HG03469 (cell line): ENCODE data around the gene DENND10.

ENCODE experiments used
- ATAC-seq: cut with Tn5 transposase; IDR thresholded peaks from one replicate; pipeline ENCODE4 v1.9.1; 2021; ENCODE audit warnings: mild to moderate bottlenecking, moderate library complexity, moderate number of reproducible peaks; ENCODE audit not compliant: unreplicated experiment

Gene DENND10, protein sequence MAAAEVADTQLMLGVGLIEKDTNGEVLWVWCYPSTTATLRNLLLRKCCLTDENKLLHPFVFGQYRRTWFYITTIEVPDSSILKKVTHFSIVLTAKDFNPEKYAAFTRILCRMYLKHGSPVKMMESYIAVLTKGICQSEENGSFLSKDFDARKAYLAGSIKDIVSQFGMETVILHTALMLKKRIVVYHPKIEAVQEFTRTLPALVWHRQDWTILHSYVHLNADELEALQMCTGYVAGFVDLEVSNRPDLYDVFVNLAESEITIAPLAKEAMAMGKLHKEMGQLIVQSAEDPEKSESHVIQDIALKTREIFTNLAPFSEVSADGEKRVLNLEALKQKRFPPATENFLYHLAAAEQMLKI

DNA sequence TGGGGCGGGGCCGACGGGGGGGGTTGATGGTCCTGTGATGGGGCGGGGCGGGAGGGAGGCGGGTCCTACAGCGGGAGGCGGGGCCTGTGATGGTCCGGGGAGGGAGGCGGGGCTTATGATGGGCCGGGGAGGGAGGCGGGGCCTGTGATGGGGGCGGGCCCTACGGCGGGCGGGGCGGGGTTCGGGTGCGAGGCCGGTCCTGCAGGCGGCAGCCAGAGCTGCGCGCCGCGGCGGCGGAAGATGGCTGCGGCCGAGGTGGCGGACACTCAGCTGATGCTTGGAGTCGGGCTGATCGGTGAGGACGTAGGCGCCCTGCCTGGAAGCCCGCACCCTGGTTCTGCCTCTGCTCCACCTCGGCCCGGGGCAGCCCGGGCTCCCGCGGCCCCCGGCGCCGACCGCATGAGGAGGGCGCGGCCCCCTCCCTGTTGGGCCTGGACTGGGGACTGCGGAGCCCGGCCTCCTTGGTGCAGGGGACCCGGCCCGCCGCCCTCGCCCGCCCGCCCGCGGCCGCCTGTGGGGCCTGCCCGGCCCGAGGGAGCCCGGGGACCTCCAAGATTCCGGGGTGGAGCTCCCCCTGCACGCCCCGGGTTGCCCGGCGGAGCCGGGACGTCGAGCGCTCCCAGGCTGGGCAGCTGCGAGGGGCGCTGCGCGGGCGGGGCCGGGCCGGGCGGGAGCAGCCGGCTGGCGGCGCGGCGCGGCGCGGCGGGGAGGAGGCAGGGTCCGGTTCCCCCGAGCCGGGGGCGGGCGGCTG, at the start of gene DENND10:
Gene DENND10, plus strand, starts transcription at position 211 of the 751 bp plus-strand sequence. Its CDS starts 30 bp downstream, at position 241.
- ATAC-seq = peak; percentile 60

GRCh38 chr10:119055472-119055871, 48.4 kb upstream of the DENND10 start:
- ATAC-seq = no peak

- ATAC-seq = no peak
Observed at GRCh38 chr10:119058010-119058409, 45.9 kb upstream of the DENND10 start.

GRCh38 chr10:119059557-119059956, 44.4 kb upstream of the DENND10 start:
- ATAC-seq = no peak

- no peak for ATAC-seq
Observed at GRCh38 chr10:119060107-119060506, 43.8 kb upstream of the DENND10 start.

GRCh38 chr10:119061352-119061751, 42.6 kb upstream of the DENND10 start:
- ATAC-seq = no peak

DNA sequence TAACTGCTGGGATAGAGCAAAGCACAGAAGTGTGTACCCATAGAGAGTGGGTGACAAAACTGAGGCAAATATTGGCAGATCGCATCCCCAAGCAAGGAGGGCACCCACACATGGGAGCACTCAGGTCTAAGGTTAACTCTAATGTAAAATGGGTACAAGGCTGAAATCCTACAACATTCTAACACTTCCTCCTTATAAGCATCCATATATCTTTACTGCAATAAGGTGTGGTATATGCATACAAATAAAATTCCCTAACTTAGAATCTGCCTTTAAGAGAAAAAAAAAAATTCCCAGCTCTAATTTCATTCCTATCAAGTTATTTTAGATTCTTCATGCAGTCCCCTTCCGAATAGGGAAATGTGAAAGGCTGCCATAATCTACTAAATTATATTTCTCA, 42.0 kb upstream of the DENND10 start:
- ATAC-seq = no peak

DNA sequence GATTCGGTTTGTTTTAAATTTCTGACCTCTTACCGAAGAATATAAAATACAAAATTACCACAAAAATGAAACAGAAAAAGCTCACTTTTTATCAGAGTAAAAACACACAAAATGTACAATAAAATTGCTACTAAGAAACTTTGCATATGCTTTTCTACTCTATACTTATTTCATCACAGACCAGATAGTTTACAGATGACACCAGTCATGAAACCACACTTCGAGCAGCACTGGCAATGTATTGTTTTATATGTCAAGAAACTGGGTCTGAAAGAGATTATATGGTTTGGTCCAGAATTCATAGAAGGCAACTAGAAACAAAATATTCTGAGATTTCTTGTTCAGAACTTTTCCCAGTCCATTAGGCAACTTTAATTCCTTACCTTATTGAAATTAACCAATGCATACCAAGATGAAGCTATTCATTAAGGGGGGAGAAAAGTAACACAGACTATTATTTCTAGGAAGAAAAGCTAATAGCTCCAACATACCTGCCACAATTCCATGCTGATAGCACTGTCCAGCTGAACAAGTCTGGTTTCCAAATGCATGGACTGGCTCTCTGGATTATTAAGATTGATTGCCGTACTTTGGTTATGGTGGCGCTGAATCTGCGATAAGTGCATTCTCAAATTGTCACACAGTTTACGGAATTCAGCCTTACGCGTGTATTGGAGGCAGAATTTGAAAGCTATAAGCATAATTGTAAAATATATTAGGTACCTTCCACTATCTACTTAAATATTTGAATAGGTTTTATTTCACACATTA, 33.3 kb upstream of the DENND10 start:
- ATAC-seq = no peak

DNA sequence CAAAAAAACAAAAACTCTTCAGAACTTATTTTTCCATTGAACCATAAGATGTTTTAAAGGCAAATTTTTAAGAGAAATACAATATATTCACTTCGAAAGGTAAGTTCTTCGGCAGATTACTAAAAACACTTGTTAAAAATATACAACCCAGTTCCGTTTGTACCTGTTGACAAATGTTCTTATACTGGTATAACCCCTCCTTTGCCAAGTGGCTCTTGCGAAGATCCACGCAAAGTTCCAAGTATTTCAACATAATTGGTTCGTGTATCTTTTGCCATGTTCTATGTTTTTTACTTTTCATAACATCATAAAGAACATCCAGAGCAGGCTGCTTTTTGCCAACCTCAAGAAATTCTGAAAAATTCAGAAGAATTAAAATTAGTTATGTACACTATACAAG, 30.3 kb upstream of the DENND10 start:
- no peak for ATAC-seq

DNA sequence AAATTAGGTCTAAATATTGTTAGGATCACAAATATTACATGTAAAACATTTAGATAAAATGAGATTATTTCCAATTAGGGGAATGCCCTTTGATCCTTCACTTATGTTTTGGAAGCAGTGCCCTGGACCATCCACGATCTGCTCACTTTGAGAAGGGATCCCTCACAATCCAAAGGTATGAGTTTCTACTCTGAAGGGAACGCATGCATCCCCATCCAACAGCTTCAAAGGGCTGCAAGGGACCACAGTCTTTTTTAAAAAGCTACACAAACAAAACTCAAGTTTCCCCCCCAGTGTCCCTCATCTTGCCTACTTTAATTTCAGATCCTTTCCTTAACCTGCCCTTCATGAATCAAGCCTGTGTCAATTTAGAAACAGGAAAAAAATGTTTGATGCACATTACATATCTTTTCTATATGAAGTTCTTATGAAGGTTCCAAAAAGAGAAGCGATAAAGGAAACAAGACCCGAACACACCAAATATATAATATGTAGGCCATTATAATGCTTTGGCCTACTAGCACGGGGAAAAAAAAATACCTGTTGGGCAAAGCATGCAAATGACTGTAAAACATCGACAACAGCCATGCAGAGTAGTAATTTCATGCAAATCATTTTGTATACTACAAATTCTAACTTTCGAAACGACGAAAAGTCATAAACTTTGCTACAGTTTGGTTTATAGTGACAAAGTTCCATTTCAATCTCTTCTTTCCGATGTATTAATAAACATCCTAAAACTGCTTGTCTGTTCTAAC, 25.3 kb upstream of the DENND10 start:
- no peak for ATAC-seq

GRCh38 chr10:119079599-119080520, 24.1 kb upstream of the DENND10 start:
- ATAC-seq = peak; percentile 33

- ATAC-seq = peak; percentile 64
Observed at GRCh38 chr10:119080521-119081259, 23.2 kb upstream of the DENND10 start, which contains the start of gene EIF3A. EIF3A (minus strand) TSS chr10:119080817; CDS start chr10:119080676, 141 bp downstream.

GRCh38 chr10:119084896-119085295, 19.0 kb upstream of the DENND10 start:
- no peak for ATAC-seq

- no peak for ATAC-seq
Observed at GRCh38 chr10:119087271-119087882, 16.5 kb upstream of the DENND10 start.

- no peak for ATAC-seq
Observed at GRCh38 chr10:119090026-119090795, 13.7 kb upstream of the DENND10 start.

GRCh38 chr10:119090968-119091367, 12.9 kb upstream of the DENND10 start:
- ATAC-seq = no peak

- ATAC-seq = no peak
Observed at GRCh38 chr10:119095640-119096039, 8.3 kb upstream of the DENND10 start.
